Caco-2 (cell line): ENCODE results near the gene ADCK2. TPM values are rescaled to one million over a fixed set of nuclear protein-coding genes. Genes with fewer than 3 reads are reported as not detected.

Source experiments
- BruUV-seq: library from RNA; stranded (reverse); fragments of 400-500 nt; replicated peaks from 2 replicates; lab custom pipeline; 2021; lab: Mats Ljungman, UMichigan
- CTCF ChIA-PET: fragments of 300-600 bp; sonication (Branson Sonifier 250); formaldehyde crosslinking; loops from one replicate; lab custom pipeline; 2022; ENCODE audit warnings: antibody characterized with exemption; lab: Charles Lee
- POLR2A ChIA-PET: fragments of 300-600 bp; sonication (Branson Sonifier 250); formaldehyde crosslinking; loops from one replicate; lab custom pipeline; 2022; ENCODE audit warnings: antibody characterized with exemption; lab: Charles Lee
- DNase-seq, 2 experiments: peaks; one replicate each; pipeline versions ENCODE4 v3.0.0 to v3.0.0-alpha.2; 2020 to 2022
- H3K27me3 ChIP-seq: replicated peaks from 2 replicates; pipeline ENCODE4 v1.6.0; 2011; ENCODE audit warnings: low read length; ENCODE audit not compliant: control insufficient read depth, insufficient read depth
- H3K36me3 ChIP-seq: 2 replicates; pipeline ENCODE4 v1.5.1; 2011; ENCODE audit warnings: low read length; ENCODE audit not compliant: control insufficient read depth, insufficient read depth
- H3K4me1 ChIP-seq: fragments of 250-450 bp; sonication (Bioruptor Pico); 2 replicates; pipeline ENCODE4 v1.5.1; 2020; ENCODE audit warnings: mild to moderate bottlenecking
- H3K4me3 ChIP-seq: 2 replicates; pipeline ENCODE4 v1.5.1; 2011; ENCODE audit warnings: low read depth, mild to moderate bottlenecking, control low read depth, low read length
- H3K9me3 ChIP-seq: fragments of 250-450 bp; sonication (Bioruptor Pico); 2 replicates; pipeline ENCODE4 v1.5.1; 2020; ENCODE audit warnings: mild to moderate bottlenecking, moderate library complexity
- H3K27ac Mint-ChIP-seq: one replicate; pipeline ENCODE4 v1.8.0; 2022; ENCODE audit warnings: mixed read lengths; ENCODE audit not compliant: unreplicated experiment
- H3K27me3 Mint-ChIP-seq: one replicate; pipeline ENCODE4 v1.8.0; 2022; ENCODE audit warnings: mixed read lengths; ENCODE audit not compliant: insufficient read depth, unreplicated experiment
- H3K36me3 Mint-ChIP-seq: one replicate; pipeline ENCODE4 v1.8.0; 2022; ENCODE audit warnings: mild to moderate bottlenecking, mixed read lengths; ENCODE audit not compliant: insufficient read depth, unreplicated experiment
- H3K4me1 Mint-ChIP-seq: one replicate; pipeline ENCODE4 v1.8.0; 2022; ENCODE audit warnings: low read depth, mixed read lengths; ENCODE audit not compliant: unreplicated experiment
- H3K4me3 Mint-ChIP-seq: one replicate; pipeline ENCODE4 v1.8.0; 2022; ENCODE audit warnings: mild to moderate bottlenecking, moderate library complexity, mixed read lengths; ENCODE audit not compliant: unreplicated experiment
- H3K9me3 Mint-ChIP-seq: one replicate; pipeline ENCODE4 v1.8.0; 2022; ENCODE audit warnings: mixed read lengths; ENCODE audit not compliant: unreplicated experiment
- intact Hi-C: fragments of 100-400 bp; cut with micrococcal nuclease; formaldehyde crosslinking; loops from one replicate; pipeline ENCODE4 v1.10.0; 2022; ENCODE audit not compliant: unreplicated experiment
- total RNA-seq: library from RNA; stranded (reverse); gene quantifications from 2 replicates; pipeline ENCODE4 v1.2.3, GENCODE V29; 2022
- TF ChIP-seq, protein P1 (sequence below), 2 experiments: fragments of 200-600 bp in 1 of 2; IDR thresholded peaks; 1 replicate in 1 of 2; 2 replicates in 1 of 2; pipeline versions ENCODE4 v1.5.1 to v1.8.0; 2011 to 2022; ENCODE audit warnings: antibody characterized with exemption in 1 of 2, control low read depth in 1 of 2, inconsistent platforms in 1 of 2, low read depth in 1 of 2, low read length in 1 of 2, mild to moderate bottlenecking in 1 of 2, moderate library complexity in 1 of 2; ENCODE audit not compliant: insufficient read depth in 1 of 2, severe bottlenecking in 1 of 2, unreplicated experiment in 1 of 2

The ADCK2 gene
- total RNA-seq, 1 experiment from 2014 or later = 17.7 TPM

DNA sequence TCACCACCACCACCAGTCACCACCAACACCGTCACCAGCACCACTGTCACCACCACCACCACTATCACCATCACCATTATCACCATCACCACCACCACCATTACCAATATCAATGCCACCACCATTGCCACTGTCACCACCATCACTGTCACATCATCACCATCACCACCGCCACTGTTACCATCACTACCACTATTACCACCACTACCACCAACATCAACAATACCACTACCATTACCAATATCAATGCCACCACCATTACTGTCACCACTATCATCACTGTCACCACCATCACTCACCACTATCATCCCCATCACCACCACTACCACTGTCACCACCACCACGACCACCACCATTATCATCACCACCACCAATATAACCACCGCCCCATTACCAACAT, 18.1 kb upstream of the ADCK2 start:
- TF ChIP-seq, protein P1, sequence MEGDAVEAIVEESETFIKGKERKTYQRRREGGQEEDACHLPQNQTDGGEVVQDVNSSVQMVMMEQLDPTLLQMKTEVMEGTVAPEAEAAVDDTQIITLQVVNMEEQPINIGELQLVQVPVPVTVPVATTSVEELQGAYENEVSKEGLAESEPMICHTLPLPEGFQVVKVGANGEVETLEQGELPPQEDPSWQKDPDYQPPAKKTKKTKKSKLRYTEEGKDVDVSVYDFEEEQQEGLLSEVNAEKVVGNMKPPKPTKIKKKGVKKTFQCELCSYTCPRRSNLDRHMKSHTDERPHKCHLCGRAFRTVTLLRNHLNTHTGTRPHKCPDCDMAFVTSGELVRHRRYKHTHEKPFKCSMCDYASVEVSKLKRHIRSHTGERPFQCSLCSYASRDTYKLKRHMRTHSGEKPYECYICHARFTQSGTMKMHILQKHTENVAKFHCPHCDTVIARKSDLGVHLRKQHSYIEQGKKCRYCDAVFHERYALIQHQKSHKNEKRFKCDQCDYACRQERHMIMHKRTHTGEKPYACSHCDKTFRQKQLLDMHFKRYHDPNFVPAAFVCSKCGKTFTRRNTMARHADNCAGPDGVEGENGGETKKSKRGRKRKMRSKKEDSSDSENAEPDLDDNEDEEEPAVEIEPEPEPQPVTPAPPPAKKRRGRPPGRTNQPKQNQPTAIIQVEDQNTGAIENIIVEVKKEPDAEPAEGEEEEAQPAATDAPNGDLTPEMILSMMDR (IDR thresholded peaks at IDR 0.05; ENCODE audit: insufficient read depth in 1 of 2, low read depth in 1 of 2, low read length in 1 of 2, severe bottlenecking in 1 of 2, unreplicated experiment in 1 of 2) = no peak
- no peaks in the 10 kb centered on the region for H3K27me3 Mint-ChIP-seq
- Histone ChIP-seq H3K27me3 (no peaks in the 10 kb centered on the region), H3K4me1 (peaks cover 9% of the 10 kb centered on the region), H3K36me3 (no peaks in the 10 kb centered on the region), H3K4me3 (no peak overlapping the region), H3K9me3 (no peaks in the 10 kb centered on the region)
- H3K36me3 Mint-ChIP-seq = no peaks in the 10 kb centered on the region
- H3K27ac Mint-ChIP-seq = no peak overlapping the region
- peaks cover 12% of the 10 kb centered on the region for H3K4me1 Mint-ChIP-seq
- CTCF ChIA-PET = no interaction called here
- H3K9me3 Mint-ChIP-seq = no peaks in the 10 kb centered on the region
- H3K4me3 Mint-ChIP-seq = no peak overlapping the region
- POLR2A ChIA-PET = no interaction called here
- no TSS peak for BruUV-seq
- intact Hi-C loops = loop anchor here (10.0 kb wide), 1 partner anchor 480 kb away; the partner anchor contains the start of gene KDM7A
- DNase-seq = no peak

- intact Hi-C loops = loop anchor here (10.0 kb wide), 1 partner anchor 481 kb away; the partner anchor contains the start of gene KDM7A
- Histone ChIP-seq H3K27me3 (no peaks in the 10 kb centered on the region), H3K4me1 (peaks cover 9% of the 10 kb centered on the region), H3K9me3 (no peaks in the 10 kb centered on the region), H3K36me3 (no peaks in the 10 kb centered on the region), H3K4me3 (no peak overlapping the region)
- Mint-ChIP-seq H3K4me3 (no peak overlapping the region), H3K36me3 (no peaks in the 10 kb centered on the region), H3K27ac (no peak overlapping the region), H3K9me3 (no peaks in the 10 kb centered on the region), H3K27me3 (no peaks in the 10 kb centered on the region), H3K4me1 (peaks cover 12% of the 10 kb centered on the region)
- POLR2A ChIA-PET = interaction anchor here (0.5 kb wide), 1 partner anchor 32 kb away, joined by 8 read pairs; no protein-coding TSS in a partner anchor
- no peak for DNase-seq
- TF ChIP-seq, protein P1 (IDR thresholded peaks at IDR 0.05; ENCODE audit: insufficient read depth in 1 of 2, low read depth in 1 of 2, low read length in 1 of 2, severe bottlenecking in 1 of 2, unreplicated experiment in 1 of 2) = no peak
- CTCF ChIA-PET = interaction anchor here (1.0 to 1.3 kb wide), 2 partner anchors 17 to 137 kb away, joined by 3 to 4 read pairs; partner anchors contain the start of gene ADCK2
- no TSS peak for BruUV-seq
Observed at GRCh38 chr7:140655511-140656408, 17.0 kb upstream of the ADCK2 start.
